NB4 (cell line): Measurements from ENCODE around the gene SVIL.

ENCODE experiments used
- DNase-seq: peaks from one replicate; pipeline ENCODE4 v3.0.0; 2010; ENCODE audit warnings: low read depth
- H3K4me3 ChIP-seq: one replicate; pipeline ENCODE4 v1.5.1; 2011; ENCODE audit warnings: mild to moderate bottlenecking, low read depth, low read length, moderate library complexity
- MAX ChIP-seq: IDR thresholded peaks from 2 replicates; pipeline ENCODE4 v1.6.1; 2011; ENCODE audit warnings: low read depth, low read length
- MYC ChIP-seq: IDR thresholded peaks from 2 replicates; pipeline ENCODE4 v1.6.1; 2011; ENCODE audit warnings: low read depth, low read length
- POLR2A ChIP-seq: IDR thresholded peaks from 2 replicates; pipeline ENCODE4 v1.6.1; 2011; ENCODE audit warnings: mild to moderate bottlenecking; ENCODE audit not compliant: insufficient read length; ENCODE audit errors: extremely low read depth
- TF ChIP-seq, protein P1 (sequence below): IDR thresholded peaks from one replicate; pipeline ENCODE4 v1.5.1; 2012; ENCODE audit warnings: low read depth, low read length

SVIL gene

DNA sequence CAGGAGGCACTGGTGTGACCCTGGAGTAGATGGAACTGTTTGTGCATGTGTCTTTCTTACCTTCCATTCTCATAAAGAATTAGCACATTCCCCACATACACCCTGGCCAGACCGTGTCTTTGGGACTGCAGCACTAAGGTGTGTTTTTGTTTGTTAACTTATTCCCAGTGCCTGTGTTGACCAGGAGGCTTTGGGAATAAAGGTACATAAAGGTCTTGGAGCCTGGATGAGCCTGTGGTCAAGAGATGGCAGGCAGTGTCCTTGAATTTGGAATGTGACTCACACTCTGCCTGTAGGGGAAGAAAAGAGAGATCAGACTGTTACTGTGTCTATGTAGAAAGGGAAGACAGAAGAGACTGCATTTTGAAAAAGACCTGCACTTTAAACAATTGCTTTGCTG is 208.4 kb downstream of the SVIL start:
- DNase-seq = no peak
- no peak overlapping the region for H3K4me3 ChIP-seq
- no peak for TF ChIP-seq MYC
- TF ChIP-seq, protein P1, sequence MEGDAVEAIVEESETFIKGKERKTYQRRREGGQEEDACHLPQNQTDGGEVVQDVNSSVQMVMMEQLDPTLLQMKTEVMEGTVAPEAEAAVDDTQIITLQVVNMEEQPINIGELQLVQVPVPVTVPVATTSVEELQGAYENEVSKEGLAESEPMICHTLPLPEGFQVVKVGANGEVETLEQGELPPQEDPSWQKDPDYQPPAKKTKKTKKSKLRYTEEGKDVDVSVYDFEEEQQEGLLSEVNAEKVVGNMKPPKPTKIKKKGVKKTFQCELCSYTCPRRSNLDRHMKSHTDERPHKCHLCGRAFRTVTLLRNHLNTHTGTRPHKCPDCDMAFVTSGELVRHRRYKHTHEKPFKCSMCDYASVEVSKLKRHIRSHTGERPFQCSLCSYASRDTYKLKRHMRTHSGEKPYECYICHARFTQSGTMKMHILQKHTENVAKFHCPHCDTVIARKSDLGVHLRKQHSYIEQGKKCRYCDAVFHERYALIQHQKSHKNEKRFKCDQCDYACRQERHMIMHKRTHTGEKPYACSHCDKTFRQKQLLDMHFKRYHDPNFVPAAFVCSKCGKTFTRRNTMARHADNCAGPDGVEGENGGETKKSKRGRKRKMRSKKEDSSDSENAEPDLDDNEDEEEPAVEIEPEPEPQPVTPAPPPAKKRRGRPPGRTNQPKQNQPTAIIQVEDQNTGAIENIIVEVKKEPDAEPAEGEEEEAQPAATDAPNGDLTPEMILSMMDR = no peak
- TF ChIP-seq MAX = no peak
- TF ChIP-seq POLR2A = no peak

GRCh38 chr10:29424017-29424416 is 210.8 kb downstream of the SVIL start:
- no peak overlapping the region for H3K4me3 ChIP-seq
- TF ChIP-seq MYC = no peak
- TF ChIP-seq POLR2A = no peak
- TF ChIP-seq, protein P1 = no peak
- no peak for TF ChIP-seq MAX
- no peak for DNase-seq

GRCh38 chr10:29420744-29421143 is 214.0 kb downstream of the SVIL start:
- DNase-seq = no peak
- TF ChIP-seq, protein P1 = no peak
- H3K4me3 ChIP-seq = no peak overlapping the region

GRCh38 chr10:29417324-29417723 is 217.4 kb downstream of the SVIL start:
- DNase-seq = no peak
- TF ChIP-seq, protein P1 = no peak
- TF ChIP-seq MYC (no peak), MAX (no peak), POLR2A (no peak)
- H3K4me3 ChIP-seq = no peak overlapping the region

- no peak for DNase-seq
- H3K4me3 ChIP-seq = no peak overlapping the region
- TF ChIP-seq MYC = no peak
- no peak for TF ChIP-seq MAX
- no peak for TF ChIP-seq POLR2A
- TF ChIP-seq, protein P1 = no peak
Measured at GRCh38 chr10:29415876-29416275, 218.9 kb downstream of the SVIL start.

GRCh38 chr10:29414501-29414900 is 220.3 kb downstream of the SVIL start:
- no peak for TF ChIP-seq MAX
- TF ChIP-seq, protein P1 = no peak
- TF ChIP-seq MYC = no peak
- no peak for TF ChIP-seq POLR2A
- H3K4me3 ChIP-seq = no peak overlapping the region
- DNase-seq = no peak
